HepG2 (cell line): ENCODE results near the gene RAPGEF5. TPM values are rescaled to one million over a fixed set of nuclear protein-coding genes. Genes with fewer than 3 reads are reported as not detected.

Source experiments
- ATAC-seq: fragments of 200-7000 bp; cut with Tn5 transposase; 3 replicates; pipeline ENCODE4 v1.9.1; 2020; ENCODE audit warnings: mild to moderate bottlenecking, moderate library complexity
- BruUV-seq: library from RNA; stranded (reverse); fragments of 400-500 nt; replicated peaks from 2 replicates; lab custom pipeline; 2021; lab: Mats Ljungman, UMichigan
- CTCF ChIA-PET: fragments of 300-600 bp; formaldehyde crosslinking; extraction: SDS; loops from one replicate; lab custom pipeline; 2021; ENCODE audit warnings: low total read pairs, inconsistent platforms, low intra/inter-chr PET ratio; lab: Yijun Ruan, JAX
- POLR2A ChIA-PET: fragments of 350-600 bp; sonication (Branson Sonifier 250); formaldehyde crosslinking; loops from one replicate; lab custom pipeline; 2020; ENCODE audit warnings: antibody characterized with exemption, inconsistent platforms; lab: Yijun Ruan, JAX
- DNase-seq: peaks from one replicate; pipeline ENCODE4 v3.0.0-alpha.2; 2015; ENCODE audit warnings: low spot score
- FAIRE-seq: peaks from 3 replicates; lab custom pipeline; 2011; peaks lifted over from hg19 to GRCh38; lab: Jason Lieb, UNC
- H2AFZ ChIP-seq: one replicate; pipeline ENCODE4 v1.6.1; 2011; ENCODE audit warnings: low read length, inconsistent platforms
- H3K27ac ChIP-seq: fragments of 300-600 bp; 3 replicates; pipeline ENCODE4 v1.8.0; 2011; ENCODE audit warnings: mixed run types, mild to moderate bottlenecking, mixed read lengths, low read length, inconsistent platforms; ENCODE audit not compliant: insufficient read depth; ENCODE audit errors: extremely low read length
- H3K27me3 ChIP-seq, 2 experiments: fragments of 200-600 bp in 1 of 2; 2 replicates in 1 of 2; 3 replicates in 1 of 2; pipeline versions ENCODE4 v1.6.0 to v1.8.0; 2011; ENCODE audit warnings: low read length in 2 of 2, mild to moderate bottlenecking in 2 of 2, moderate library complexity in 2 of 2, inconsistent platforms in 1 of 2; ENCODE audit not compliant: insufficient read depth in 2 of 2, control insufficient read depth in 1 of 2
- H3K36me3 ChIP-seq, 2 experiments: fragments of 200-600 bp in 1 of 2; replicated peaks in 1 of 2; 2 replicates in 1 of 2; 3 replicates in 1 of 2; pipeline versions ENCODE4 v1.5.1 to v1.8.0; 2011; ENCODE audit warnings: low read length in 2 of 2, inconsistent platforms in 1 of 2; ENCODE audit not compliant: insufficient read depth in 2 of 2, control insufficient read depth in 1 of 2
- H3K4me1 ChIP-seq: 2 replicates; pipeline ENCODE4 v1.5.1; 2012; ENCODE audit warnings: low read length, inconsistent platforms; ENCODE audit not compliant: insufficient read depth
- H3K4me2 ChIP-seq: 2 replicates; pipeline ENCODE4 v1.6.0; 2011; ENCODE audit warnings: low read depth, low read length, inconsistent platforms
- H3K4me3 ChIP-seq, 3 experiments: fragments of 200-600 bp in 1 of 3; sonication (generic), shearing (Covaris generic) in 1 of 3; replicated peaks in 1 of 3; 2 replicates each; pipeline ENCODE4 v1.5.1; 2011 to 2016; ENCODE audit warnings: low read length in 3 of 3, inconsistent platforms in 2 of 3, low read depth in 2 of 3, mild to moderate bottlenecking in 2 of 3, control low read depth in 1 of 3, mixed read lengths in 1 of 3; ENCODE audit not compliant: insufficient read depth in 1 of 3
- H3K79me2 ChIP-seq: one replicate; pipeline ENCODE4 v1.6.1; 2011; ENCODE audit warnings: low read length, inconsistent platforms; ENCODE audit not compliant: insufficient read depth
- H3K9ac ChIP-seq: 2 replicates; pipeline ENCODE4 v1.6.0; 2011; ENCODE audit warnings: mild to moderate bottlenecking, low read depth, low read length, inconsistent platforms; ENCODE audit not compliant: insufficient read depth
- H3K9me3 ChIP-seq: 2 replicates; pipeline ENCODE4 v1.5.1; 2012; ENCODE audit warnings: mild to moderate bottlenecking, low read length
- H4K20me1 ChIP-seq: 2 replicates; pipeline ENCODE4 v1.6.0; 2011; ENCODE audit warnings: inconsistent platforms, mild to moderate bottlenecking, low read length, moderate library complexity; ENCODE audit not compliant: insufficient read depth
- ATRX ChIP-seq: sonication (generic); formaldehyde crosslinking; IDR thresholded peaks from 2 replicates; pipeline ENCODE4 v1.4.0; 2020; ENCODE audit warnings: missing genetic modification reagents, borderline replicate concordance
- BRCA1 ChIP-seq: sonication (generic); formaldehyde crosslinking; IDR thresholded peaks from 2 replicates; pipeline ENCODE4 v1.4.0; 2020; ENCODE audit warnings: missing genetic modification reagents
- KLF12 ChIP-seq: sonication (generic); formaldehyde crosslinking; IDR thresholded peaks from 2 replicates; pipeline ENCODE4 v1.4.0; 2020; ENCODE audit warnings: missing genetic modification reagents, borderline replicate concordance
- NFE2L1 ChIP-seq: sonication (generic); formaldehyde crosslinking; IDR thresholded peaks from 2 replicates; pipeline ENCODE4 v1.4.0; 2020; ENCODE audit warnings: missing genetic modification reagents, mild to moderate bottlenecking, borderline replicate concordance
- NR3C1 ChIP-seq: sonication (generic); formaldehyde crosslinking; IDR thresholded peaks from 2 replicates; pipeline ENCODE4 v1.4.0; 2020; ENCODE audit warnings: missing genetic modification reagents
- RNF2 ChIP-seq: fragments of 450-650 bp; conservative IDR thresholded peaks from 2 replicates; pipeline ENCODE4 v1.6.1; 2016; ENCODE audit warnings: low read depth
- USF2 ChIP-seq, 2 experiments: sonication (generic) in 1 of 2; formaldehyde crosslinking in 1 of 2; IDR thresholded peaks; 2 replicates each; pipeline versions ENCODE4 v1.5.1 to v1.6.1; 2011 to 2020; ENCODE audit warnings: borderline replicate concordance in 1 of 2, low read depth in 1 of 2, low read length in 1 of 2, mild to moderate bottlenecking in 1 of 2, missing genetic modification reagents in 1 of 2, moderate library complexity in 1 of 2
- ZNF354B ChIP-seq: sonication (generic); formaldehyde crosslinking; IDR thresholded peaks from 2 replicates; pipeline ENCODE4 v1.8.0; 2022; ENCODE audit warnings: mild to moderate bottlenecking, missing genetic modification reagents
- WGBS: methylation state at CpG from one replicate; pipeline ENCODE4 v1.1.6; 2017; ENCODE audit warnings: low lambda C conversion rate; 5-methylcytosine and 5-hydroxymethylcytosine counted together
- in situ Hi-C: cut with HindIII; loops from 2 replicates; pipeline ENCODE4 v1.10.0; 2017; ENCODE audit warnings: low pct_unique_long_range_greater_than_20kb; ENCODE audit not compliant: extremely low pct_ligation_motif_present
- intact Hi-C: fragments of 100-400 bp; cut with micrococcal nuclease; formaldehyde crosslinking; loops from one replicate; pipeline ENCODE4 v1.10.0; 2022; ENCODE audit not compliant: unreplicated experiment
- polyA plus RNA-seq, 8 experiments: library from polyadenylated mRNA; depleted of rRNA in 3 of 8; stranded (reverse) in 7 of 8; unstranded in 1 of 8; fragments of >200 nt; fragmentation: Illumina TruSeq in 4 of 8; extraction: Trizol in 4 of 8; gene quantifications; 2 replicates each; pipeline versions ENCODE4 v1.2.1 to v1.2.3, GENCODE V29; 2011 to 2016; ENCODE audit warnings: low read depth in 4 of 8, missing spikeins in 1 of 8, mixed read lengths in 1 of 8; ENCODE audit not compliant: insufficient read depth in 1 of 8
- total RNA-seq, 5 experiments: library from RNA; depleted of rRNA; stranded (reverse); fragments of >200 nt; fragmentation: Illumina TruSeq; extraction: Trizol; gene quantifications; 2 replicates each; pipeline ENCODE4 v1.2.3, GENCODE V29; 2016; ENCODE audit warnings: low read depth in 1 of 5
- TF ChIP-seq, protein P1 (sequence below): sonication (generic); formaldehyde crosslinking; IDR thresholded peaks from 2 replicates; pipeline ENCODE4 v1.9.0; 2021; ENCODE audit warnings: mild to moderate bottlenecking, missing genetic modification reagents

RAPGEF5 gene
- total and polyA plus RNA-seq, 2 of the 13 experiments (the other 11 are each of a cell fraction or from before 2014, with no cell fraction given), result 17.1 to 23.4 TPM

- ATAC-seq (no peak), FAIRE-seq (no peak), DNase-seq (no peak)
- Histone ChIP-seq H3K27me3 (no peaks in the 10 kb centered on the region), H4K20me1 (peaks cover 6% of the 10 kb centered on the region), H2AFZ (no peak overlapping the region), H3K27ac (no peak overlapping the region), H3K4me1 (peaks cover 16% of the 10 kb centered on the region), H3K9ac (no peak overlapping the region), H3K79me2 (no peaks in the 10 kb centered on the region), H3K9me3 (no peaks in the 10 kb centered on the region), H3K4me3 (no peak overlapping the region), H3K4me2 (no peak overlapping the region), H3K36me3 (peaks cover 5 to 20% of the 10 kb centered on the region in 2 experiments; a peak in 3 of 5 replicates)
- BruUV-seq, result no TSS peak
- 92% methylated on average over 2 of the region's 2 CpGs for WGBS
- TF ChIP-seq NFE2L1 (CRISPR knock-in tag), result no peak
- no peak for TF ChIP-seq RNF2
- no peak for TF ChIP-seq KLF12 (CRISPR knock-in tag)
- no peak for TF ChIP-seq BRCA1
- TF ChIP-seq NR3C1, result no peak
- intact Hi-C loops (no loop called here), in situ Hi-C loops (no loop called here)
- POLR2A ChIA-PET, result no interaction called here
- CTCF ChIA-PET, result no interaction called here
Measured at GRCh38 chr7:22275661-22276060, 81.3 kb downstream of the RAPGEF5 start.

DNA sequence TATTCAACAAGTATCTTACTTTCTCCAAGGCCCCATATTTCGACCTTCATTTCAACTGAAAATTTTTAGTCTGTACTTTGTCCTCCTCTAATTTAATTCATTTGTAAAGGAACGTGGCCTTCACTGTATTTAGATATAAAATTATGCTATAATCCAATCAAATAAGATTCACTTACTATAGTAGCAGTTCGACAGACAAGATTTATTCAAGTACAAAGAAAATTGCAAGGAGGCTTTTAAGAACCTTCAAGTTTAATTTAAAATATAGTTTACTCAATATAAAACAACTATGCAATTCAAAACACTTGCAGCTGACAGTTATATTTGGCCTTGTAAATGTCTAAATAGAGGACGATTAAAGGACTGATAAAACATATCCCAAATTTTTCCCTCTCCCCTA, 85.6 kb downstream of the RAPGEF5 start:
- no peaks in the 10 kb centered on the region for H3K9me3 ChIP-seq
- peaks cover 27% of the 10 kb centered on the region for H3K4me1 ChIP-seq
- intact Hi-C loops, result no loop called here
- H3K4me3 ChIP-seq, result no peak overlapping the region
- ChIA-PET POLR2A (no interaction called here), CTCF (no interaction called here)
- H3K4me2 ChIP-seq, result no peak overlapping the region
- H3K27ac ChIP-seq, result no peak overlapping the region
- FAIRE-seq (no peak), ATAC-seq (no peak), DNase-seq (no peak)
- in situ Hi-C loops, result no loop called here
- H3K36me3 ChIP-seq, result peaks cover 8 to 12% of the 10 kb centered on the region in 2 experiments; a peak in 3 of 5 replicates
- no peaks in the 10 kb centered on the region for H3K79me2 ChIP-seq
- H2AFZ ChIP-seq, result no peak overlapping the region
- no TSS peak for BruUV-seq
- 96% methylated on average over 4 of the region's 4 CpGs for WGBS
- no peaks in the 10 kb centered on the region for H3K27me3 ChIP-seq
- H4K20me1 ChIP-seq, result peaks cover 24% of the 10 kb centered on the region
- H3K9ac ChIP-seq, result no peak overlapping the region
- TF ChIP-seq USF2 (IDR thresholded peaks at IDR 0.05; ENCODE audit: low read depth, low read length) (no peak), USF2 (CRISPR knock-in tag; IDR thresholded peaks at IDR 0.05; ENCODE audit: borderline replicate concordance) (no peak), ZNF354B (CRISPR knock-in tag) (no peak), ATRX (CRISPR knock-in tag) (no peak)
- TF ChIP-seq, protein P1, sequence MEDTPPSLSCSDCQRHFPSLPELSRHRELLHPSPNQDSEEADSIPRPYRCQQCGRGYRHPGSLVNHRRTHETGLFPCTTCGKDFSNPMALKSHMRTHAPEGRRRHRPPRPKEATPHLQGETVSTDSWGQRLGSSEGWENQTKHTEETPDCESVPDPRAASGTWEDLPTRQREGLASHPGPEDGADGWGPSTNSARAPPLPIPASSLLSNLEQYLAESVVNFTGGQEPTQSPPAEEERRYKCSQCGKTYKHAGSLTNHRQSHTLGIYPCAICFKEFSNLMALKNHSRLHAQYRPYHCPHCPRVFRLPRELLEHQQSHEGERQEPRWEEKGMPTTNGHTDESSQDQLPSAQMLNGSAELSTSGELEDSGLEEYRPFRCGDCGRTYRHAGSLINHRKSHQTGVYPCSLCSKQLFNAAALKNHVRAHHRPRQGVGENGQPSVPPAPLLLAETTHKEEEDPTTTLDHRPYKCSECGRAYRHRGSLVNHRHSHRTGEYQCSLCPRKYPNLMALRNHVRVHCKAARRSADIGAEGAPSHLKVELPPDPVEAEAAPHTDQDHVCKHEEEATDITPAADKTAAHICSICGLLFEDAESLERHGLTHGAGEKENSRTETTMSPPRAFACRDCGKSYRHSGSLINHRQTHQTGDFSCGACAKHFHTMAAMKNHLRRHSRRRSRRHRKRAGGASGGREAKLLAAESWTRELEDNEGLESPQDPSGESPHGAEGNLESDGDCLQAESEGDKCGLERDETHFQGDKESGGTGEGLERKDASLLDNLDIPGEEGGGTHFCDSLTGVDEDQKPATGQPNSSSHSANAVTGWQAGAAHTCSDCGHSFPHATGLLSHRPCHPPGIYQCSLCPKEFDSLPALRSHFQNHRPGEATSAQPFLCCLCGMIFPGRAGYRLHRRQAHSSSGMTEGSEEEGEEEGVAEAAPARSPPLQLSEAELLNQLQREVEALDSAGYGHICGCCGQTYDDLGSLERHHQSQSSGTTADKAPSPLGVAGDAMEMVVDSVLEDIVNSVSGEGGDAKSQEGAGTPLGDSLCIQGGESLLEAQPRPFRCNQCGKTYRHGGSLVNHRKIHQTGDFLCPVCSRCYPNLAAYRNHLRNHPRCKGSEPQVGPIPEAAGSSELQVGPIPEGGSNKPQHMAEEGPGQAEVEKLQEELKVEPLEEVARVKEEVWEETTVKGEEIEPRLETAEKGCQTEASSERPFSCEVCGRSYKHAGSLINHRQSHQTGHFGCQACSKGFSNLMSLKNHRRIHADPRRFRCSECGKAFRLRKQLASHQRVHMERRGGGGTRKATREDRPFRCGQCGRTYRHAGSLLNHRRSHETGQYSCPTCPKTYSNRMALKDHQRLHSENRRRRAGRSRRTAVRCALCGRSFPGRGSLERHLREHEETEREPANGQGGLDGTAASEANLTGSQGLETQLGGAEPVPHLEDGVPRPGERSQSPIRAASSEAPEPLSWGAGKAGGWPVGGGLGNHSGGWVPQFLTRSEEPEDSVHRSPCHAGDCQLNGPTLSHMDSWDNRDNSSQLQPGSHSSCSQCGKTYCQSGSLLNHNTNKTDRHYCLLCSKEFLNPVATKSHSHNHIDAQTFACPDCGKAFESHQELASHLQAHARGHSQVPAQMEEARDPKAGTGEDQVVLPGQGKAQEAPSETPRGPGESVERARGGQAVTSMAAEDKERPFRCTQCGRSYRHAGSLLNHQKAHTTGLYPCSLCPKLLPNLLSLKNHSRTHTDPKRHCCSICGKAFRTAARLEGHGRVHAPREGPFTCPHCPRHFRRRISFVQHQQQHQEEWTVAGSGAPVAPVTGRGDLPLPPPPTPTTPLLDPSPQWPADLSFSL (CRISPR knock-in tag), result no peak
